Osteoblast (primary cell): Measurements from ENCODE around the gene CCDC3. TPM values are rescaled to one million over a fixed set of nuclear protein-coding genes. Genes with fewer than 3 reads are reported as not detected.

ENCODE experiments used
- DNase-seq: peaks from one replicate; pipeline ENCODE4 v3.0.0; 2011; ENCODE audit warnings: low spot score, mixed read lengths; ENCODE audit not compliant: insufficient read length; ENCODE audit errors: missing footprints
- H2AFZ ChIP-seq: 2 replicates; pipeline ENCODE4 v1.6.0; 2011; ENCODE audit warnings: mild to moderate bottlenecking, low read length
- H3K27ac ChIP-seq: 2 replicates; pipeline ENCODE4 v1.5.1; 2011; ENCODE audit warnings: mild to moderate bottlenecking, low read depth, low read length, moderate library complexity
- H3K27me3 ChIP-seq: 2 replicates; pipeline ENCODE4 v1.6.0; 2012; ENCODE audit warnings: mild to moderate bottlenecking, control low read depth, inconsistent platforms, low read length, moderate library complexity; ENCODE audit not compliant: insufficient read depth
- H3K36me3 ChIP-seq: 2 replicates; pipeline ENCODE4 v1.5.1; 2011; ENCODE audit warnings: mild to moderate bottlenecking, low read length, control low read depth, moderate library complexity; ENCODE audit not compliant: insufficient read depth
- H3K4me1 ChIP-seq: 2 replicates; pipeline ENCODE4 v1.5.1; 2011; ENCODE audit warnings: mild to moderate bottlenecking, low read length, control low read depth, moderate library complexity; ENCODE audit not compliant: insufficient read depth
- H3K4me2 ChIP-seq: 2 replicates; pipeline ENCODE4 v1.6.0; 2011; ENCODE audit warnings: mild to moderate bottlenecking, low read length; ENCODE audit not compliant: insufficient read depth
- H3K4me3 ChIP-seq: fragments of 200-600 bp; sonication (generic); 3 replicates; pipeline ENCODE4 v1.5.1; 2012; ENCODE audit warnings: mild to moderate bottlenecking, low read length, inconsistent platforms; ENCODE audit not compliant: insufficient read depth
- H3K79me2 ChIP-seq: 2 replicates; pipeline ENCODE4 v1.6.0; 2012; ENCODE audit warnings: mild to moderate bottlenecking, low read length, control low read depth, inconsistent platforms; ENCODE audit not compliant: insufficient read depth
- H3K9me3 ChIP-seq: 2 replicates; pipeline ENCODE4 v1.5.1; 2011; ENCODE audit warnings: low read depth, low read length, control low read depth
- H4K20me1 ChIP-seq: 2 replicates; pipeline ENCODE4 v1.6.0; 2012; ENCODE audit warnings: mild to moderate bottlenecking, low read length, control low read depth; ENCODE audit not compliant: insufficient read depth
- total RNA-seq: library from RNA; depleted of rRNA; stranded (reverse); fragments of >200 nt; gene quantifications from 2 replicates; pipeline ENCODE4 v1.2.3, GENCODE V29; 2012
- TF ChIP-seq, protein P1 (sequence below): IDR thresholded peaks from 2 replicates; pipeline ENCODE4 v1.5.1; 2011; ENCODE audit warnings: mild to moderate bottlenecking, low read depth, low read length, moderate library complexity; ENCODE audit errors: extremely low read depth

CCDC3 gene
- total RNA-seq, 1 donor = 0.72 TPM

DNA sequence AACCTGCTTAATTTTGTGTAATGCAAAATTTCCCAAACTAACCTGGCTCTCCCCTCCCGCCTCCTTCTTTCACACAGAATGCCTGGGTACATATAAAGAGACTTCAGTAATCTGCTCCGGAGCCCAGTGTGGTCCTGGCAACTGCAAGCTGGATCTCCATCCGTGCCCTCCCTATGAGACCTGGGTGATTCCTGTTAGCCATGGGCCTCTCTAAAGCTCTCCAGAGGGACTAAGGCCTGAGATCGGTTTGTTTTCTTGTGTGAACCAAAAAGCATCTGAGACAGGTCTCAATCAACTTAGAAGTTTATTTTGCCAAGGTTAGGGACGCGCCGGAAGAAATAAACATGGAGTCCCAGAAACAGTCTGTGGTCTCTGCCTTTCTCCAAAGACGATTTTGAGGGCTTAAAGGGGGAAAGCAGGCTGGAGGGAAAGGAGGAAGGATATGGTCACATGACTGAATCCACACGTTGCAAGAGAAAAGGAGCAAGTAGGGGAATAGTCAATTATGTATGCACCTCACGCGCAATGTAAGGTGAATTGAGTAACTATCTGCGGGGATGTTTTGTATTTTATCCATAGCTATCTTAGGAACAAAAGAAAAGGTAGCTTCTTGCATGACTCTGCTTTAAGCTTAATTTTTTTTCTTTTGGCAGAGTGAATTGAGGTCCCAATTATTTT, 46.2 kb upstream of the CCDC3 start:
- no peak overlapping the region for H2AFZ ChIP-seq
- H3K4me3 ChIP-seq = no peak overlapping the region
- no peaks in the 10 kb centered on the region for H3K9me3 ChIP-seq
- TF ChIP-seq, protein P1, sequence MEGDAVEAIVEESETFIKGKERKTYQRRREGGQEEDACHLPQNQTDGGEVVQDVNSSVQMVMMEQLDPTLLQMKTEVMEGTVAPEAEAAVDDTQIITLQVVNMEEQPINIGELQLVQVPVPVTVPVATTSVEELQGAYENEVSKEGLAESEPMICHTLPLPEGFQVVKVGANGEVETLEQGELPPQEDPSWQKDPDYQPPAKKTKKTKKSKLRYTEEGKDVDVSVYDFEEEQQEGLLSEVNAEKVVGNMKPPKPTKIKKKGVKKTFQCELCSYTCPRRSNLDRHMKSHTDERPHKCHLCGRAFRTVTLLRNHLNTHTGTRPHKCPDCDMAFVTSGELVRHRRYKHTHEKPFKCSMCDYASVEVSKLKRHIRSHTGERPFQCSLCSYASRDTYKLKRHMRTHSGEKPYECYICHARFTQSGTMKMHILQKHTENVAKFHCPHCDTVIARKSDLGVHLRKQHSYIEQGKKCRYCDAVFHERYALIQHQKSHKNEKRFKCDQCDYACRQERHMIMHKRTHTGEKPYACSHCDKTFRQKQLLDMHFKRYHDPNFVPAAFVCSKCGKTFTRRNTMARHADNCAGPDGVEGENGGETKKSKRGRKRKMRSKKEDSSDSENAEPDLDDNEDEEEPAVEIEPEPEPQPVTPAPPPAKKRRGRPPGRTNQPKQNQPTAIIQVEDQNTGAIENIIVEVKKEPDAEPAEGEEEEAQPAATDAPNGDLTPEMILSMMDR = no peak
- no peaks in the 10 kb centered on the region for H3K4me1 ChIP-seq
- no peaks in the 10 kb centered on the region for H3K27me3 ChIP-seq
- DNase-seq = no peak
- no peaks in the 10 kb centered on the region for H4K20me1 ChIP-seq
- H3K4me2 ChIP-seq = no peak overlapping the region
- no peaks in the 10 kb centered on the region for H3K79me2 ChIP-seq
- no peak overlapping the region for H3K27ac ChIP-seq
- H3K36me3 ChIP-seq = no peaks in the 10 kb centered on the region

DNA sequence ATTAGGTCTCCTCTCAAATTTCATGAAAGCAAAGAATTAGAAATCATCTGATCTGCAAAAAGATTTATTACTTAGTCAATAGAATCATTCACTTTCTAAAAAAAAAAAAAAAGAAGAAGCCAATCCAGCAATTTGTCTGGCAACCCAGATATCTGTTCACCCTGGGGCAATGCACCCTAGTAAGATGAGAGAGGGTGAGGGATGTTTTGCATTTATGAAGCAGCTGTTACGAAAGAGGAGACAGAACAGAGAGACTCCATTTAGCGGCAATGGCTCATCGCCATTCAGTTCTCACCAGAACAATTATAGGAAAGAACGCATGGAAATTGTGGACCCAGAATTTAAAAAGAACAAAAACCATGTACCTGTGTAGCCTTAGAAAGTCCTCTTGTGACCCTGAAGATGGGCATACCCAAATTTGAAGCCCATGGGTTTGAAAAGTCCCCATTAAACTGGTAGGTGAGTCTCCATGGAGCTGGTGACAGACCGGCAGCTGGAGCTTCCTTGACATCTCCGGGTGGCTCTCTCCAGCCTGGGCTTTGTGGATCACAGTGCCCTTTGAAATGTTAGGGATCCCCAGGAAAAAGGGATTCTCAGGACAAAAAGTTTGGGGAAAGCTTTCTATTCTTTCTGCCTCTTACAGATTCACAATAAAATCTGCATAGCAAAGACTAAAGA, 45.5 kb upstream of the CCDC3 start:
- H3K9me3 ChIP-seq = no peaks in the 10 kb centered on the region
- no peak overlapping the region for H2AFZ ChIP-seq
- no peak for DNase-seq
- no peak overlapping the region for H3K4me3 ChIP-seq
- H3K4me2 ChIP-seq = no peak overlapping the region
- H3K79me2 ChIP-seq = no peaks in the 10 kb centered on the region
- no peaks in the 10 kb centered on the region for H3K36me3 ChIP-seq
- no peaks in the 10 kb centered on the region for H4K20me1 ChIP-seq
- TF ChIP-seq, protein P1 = no peak
- H3K27ac ChIP-seq = no peak overlapping the region
- H3K27me3 ChIP-seq = no peaks in the 10 kb centered on the region
- no peaks in the 10 kb centered on the region for H3K4me1 ChIP-seq

DNA sequence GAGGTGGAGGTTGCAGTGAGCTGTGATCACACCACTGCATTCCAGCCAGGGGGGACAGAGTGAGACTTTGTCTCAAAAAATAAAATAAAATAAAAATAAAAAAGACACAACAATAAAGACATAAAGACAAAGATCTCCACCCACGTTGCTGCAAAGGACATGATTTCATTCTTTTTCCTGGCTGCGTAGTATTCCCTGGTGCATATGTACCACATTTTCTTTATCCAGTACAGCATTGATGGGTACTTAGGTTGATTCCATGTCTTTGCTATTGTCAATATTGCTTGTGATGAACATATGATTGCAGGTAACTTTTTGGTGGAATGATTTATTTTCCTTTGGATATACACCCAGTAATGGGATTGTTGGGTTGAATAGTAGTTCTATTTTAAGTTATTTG, 42.0 kb upstream of the CCDC3 start:
- Histone ChIP-seq H3K27me3 (no peaks in the 10 kb centered on the region), H3K36me3 (no peaks in the 10 kb centered on the region), H3K27ac (no peak overlapping the region), H3K4me2 (no peak overlapping the region), H2AFZ (no peak overlapping the region), H3K79me2 (no peaks in the 10 kb centered on the region), H3K4me3 (no peak overlapping the region), H4K20me1 (no peaks in the 10 kb centered on the region), H3K9me3 (no peaks in the 10 kb centered on the region), H3K4me1 (no peaks in the 10 kb centered on the region)
- TF ChIP-seq, protein P1 = no peak
- DNase-seq = no peak

DNA sequence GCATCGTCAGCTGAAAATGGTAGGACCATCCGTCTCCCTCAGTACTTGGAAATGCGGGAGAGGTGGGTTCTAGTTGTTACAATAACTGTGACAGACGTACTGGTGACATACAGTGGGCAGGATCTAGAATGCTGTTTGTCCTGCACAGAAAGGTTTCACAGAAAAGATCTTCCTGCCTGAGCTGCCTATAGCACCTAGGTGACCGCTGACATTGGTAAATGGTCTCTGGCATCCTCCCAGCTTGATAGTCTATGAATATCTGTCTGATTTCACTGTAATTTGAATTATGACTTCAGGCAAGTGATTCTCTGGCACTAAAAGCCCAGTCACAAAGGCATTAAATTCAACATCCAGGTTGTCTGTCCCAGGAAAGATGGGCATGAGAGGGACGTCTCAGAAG, 38.2 kb upstream of the CCDC3 start:
- Histone ChIP-seq H3K79me2 (no peaks in the 10 kb centered on the region), H3K4me1 (no peaks in the 10 kb centered on the region), H3K36me3 (no peaks in the 10 kb centered on the region), H3K27me3 (no peaks in the 10 kb centered on the region), H3K9me3 (no peaks in the 10 kb centered on the region), H3K4me2 (no peak overlapping the region), H4K20me1 (no peaks in the 10 kb centered on the region), H3K4me3 (no peak overlapping the region), H3K27ac (no peak overlapping the region), H2AFZ (no peak overlapping the region)
- no peak for DNase-seq
- TF ChIP-seq, protein P1 = no peak
